ENCODE results near the gene CREB3.

Gene CREB3

GRCh38 chr9:35767458-35767857, 35.0 kb downstream of the CREB3 start:
- in situ Hi-C loops (cut with HindIII; ENCODE audit: low sequenced_read_pairs): no loop called here

DNA sequence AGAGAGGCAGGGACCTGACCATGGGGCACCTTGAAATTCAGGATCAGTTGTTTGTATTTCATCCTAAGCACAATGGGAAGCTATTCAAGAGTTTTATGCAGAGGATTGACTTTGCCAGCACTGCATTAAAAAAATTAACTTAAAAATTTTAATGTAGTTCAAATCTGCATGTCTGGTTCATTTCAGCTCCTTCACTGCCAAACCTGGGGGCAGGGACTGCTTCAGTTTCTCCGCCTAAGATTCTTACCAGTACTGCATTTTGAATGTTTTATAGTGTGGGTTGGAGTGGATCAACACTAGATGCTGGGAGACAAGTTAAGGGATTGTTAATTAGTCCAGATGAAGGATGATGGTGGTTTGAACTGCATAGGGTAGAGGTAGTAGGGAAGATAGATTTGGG, 37.3 kb downstream of the CREB3 start:
- in situ Hi-C loops (cut with HindIII; ENCODE audit: low sequenced_read_pairs): no loop called here

- in situ Hi-C loops (cut with HindIII; ENCODE audit: low sequenced_read_pairs): no loop called here
Measured at GRCh38 chr9:35771075-35771433, 38.6 kb downstream of the CREB3 start.

DNA sequence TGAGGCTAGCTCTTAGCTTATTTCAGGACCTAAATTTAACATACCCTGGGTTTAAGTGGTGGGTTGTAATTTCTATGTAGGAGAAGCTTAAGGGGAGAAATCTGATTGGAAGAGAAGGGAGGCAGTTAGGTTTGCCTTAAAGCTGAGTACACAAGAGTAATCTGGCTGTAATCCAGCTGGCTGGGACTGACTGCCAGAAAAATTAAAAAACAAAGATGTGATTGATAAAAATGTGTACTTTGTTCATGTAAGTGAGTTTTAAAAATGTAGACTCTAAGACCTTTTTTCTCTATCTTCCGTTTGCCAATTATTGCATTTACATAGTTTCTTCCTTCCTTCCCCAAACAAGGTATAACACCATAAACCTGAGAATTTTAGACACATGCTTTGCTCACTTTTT, 39.1 kb downstream of the CREB3 start:
- in situ Hi-C loops (cut with HindIII; ENCODE audit: low sequenced_read_pairs): no loop called here

DNA sequence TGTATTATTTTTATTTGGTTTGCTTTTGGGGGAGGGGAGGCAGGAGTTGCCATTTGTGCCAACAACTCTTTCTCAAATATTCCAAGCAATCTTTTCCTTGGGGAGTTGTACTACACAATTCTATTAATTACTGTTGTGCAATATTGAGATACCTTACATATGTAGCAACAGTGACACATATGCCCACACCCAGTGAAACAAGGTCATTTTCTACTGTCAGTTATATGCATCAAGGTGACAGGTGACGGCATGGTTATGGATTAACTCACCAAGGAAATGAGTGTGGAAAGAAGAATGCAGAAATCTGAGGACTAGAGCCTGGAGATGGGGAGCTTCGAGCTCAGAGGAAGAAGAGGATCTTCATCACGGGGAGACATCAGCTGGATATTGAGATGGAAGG, 39.5 kb downstream of the CREB3 start:
- in situ Hi-C loops (cut with HindIII; ENCODE audit: low sequenced_read_pairs): no loop called here

GRCh38 chr9:35774907-35775635, 42.6 kb downstream of the CREB3 start:
- in situ Hi-C loops (cut with HindIII; ENCODE audit: low sequenced_read_pairs): no loop called here

GRCh38 chr9:35776018-35776417, 43.6 kb downstream of the CREB3 start:
- in situ Hi-C loops (cut with HindIII; ENCODE audit: low sequenced_read_pairs): no loop called here

- in situ Hi-C loops (cut with HindIII; ENCODE audit: low sequenced_read_pairs): no loop called here
Measured at GRCh38 chr9:35778496-35778895, 46.0 kb downstream of the CREB3 start.

DNA sequence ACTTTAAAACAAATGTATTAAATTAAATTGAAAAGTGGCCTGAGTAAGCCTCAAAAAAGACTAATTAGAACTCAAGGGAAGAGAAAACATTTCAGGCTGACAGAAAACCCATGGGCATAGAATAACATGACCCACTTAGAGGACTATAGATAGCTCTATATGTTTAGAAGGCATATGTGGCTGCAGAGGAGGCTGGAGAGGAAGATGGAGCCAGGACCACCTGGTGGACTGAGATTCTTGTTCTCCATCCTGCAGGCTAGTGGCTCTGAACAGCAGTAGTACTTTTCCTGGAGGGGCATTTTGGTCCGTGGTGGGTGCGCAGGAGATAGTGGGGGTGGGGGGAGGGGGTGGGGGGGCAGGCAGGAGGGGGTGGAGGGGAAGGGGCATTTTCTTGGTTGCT, 48.6 kb downstream of the CREB3 start:
- in situ Hi-C loops (cut with HindIII; ENCODE audit: low sequenced_read_pairs): no loop called here

DNA sequence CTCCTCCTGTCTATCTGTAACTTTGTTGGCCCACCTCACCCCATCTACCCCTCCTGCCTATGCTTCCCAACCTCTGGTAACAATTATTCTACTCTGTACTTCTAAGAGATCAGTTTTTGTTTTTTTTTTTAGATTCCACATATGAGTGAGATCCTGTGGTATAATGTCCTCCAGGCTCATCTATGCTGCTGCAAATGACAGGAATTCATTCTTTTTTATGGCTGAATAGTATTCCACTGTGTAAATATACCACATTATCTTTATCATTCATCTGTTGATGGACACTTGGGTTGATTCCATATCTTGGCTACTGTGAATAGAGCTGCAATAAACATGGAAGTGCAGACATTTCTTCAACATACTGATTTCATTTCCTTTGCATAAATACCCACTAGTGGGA, 51.0 kb downstream of the CREB3 start:
- in situ Hi-C loops (cut with HindIII; ENCODE audit: low sequenced_read_pairs): no loop called here

Data from endothelial cell of hepatic sinusoid (primary cell).